Anterior cingulate cortex (tissue), 58 donors: ENCODE data around the gene CXCL12.

Source experiments
- DNase-seq, 58 donors: peaks; one replicate each; lab custom pipeline; 2025; lab: John Stamatoyannopoulos, UW

CXCL12 gene

GRCh38 chr10:44368637-44369036, 16.3 kb downstream of the CXCL12 start:
- DNase-seq: no peak

- DNase-seq: no peak
Measured at GRCh38 chr10:44366941-44367630, 17.8 kb downstream of the CXCL12 start.

- DNase-seq: no peak
Measured at GRCh38 chr10:44364566-44364965, 20.3 kb downstream of the CXCL12 start.

- DNase-seq: no peak
Measured at GRCh38 chr10:44363716-44364115, 21.2 kb downstream of the CXCL12 start.

- no peak for DNase-seq
Measured at GRCh38 chr10:44362866-44363711, 21.8 kb downstream of the CXCL12 start.

- no peak for DNase-seq
Measured at GRCh38 chr10:44361109-44361508, 23.8 kb downstream of the CXCL12 start.

- no peak for DNase-seq
Measured at GRCh38 chr10:44358080-44358771, 26.7 kb downstream of the CXCL12 start.

GRCh38 chr10:44357023-44357540, 27.8 kb downstream of the CXCL12 start:
- DNase-seq: no peak

GRCh38 chr10:44356139-44357022, 28.5 kb downstream of the CXCL12 start:
- DNase-seq: no peak

- no peak for DNase-seq
Measured at GRCh38 chr10:44355630-44356029, 29.3 kb downstream of the CXCL12 start.

- DNase-seq: no peak
Measured at GRCh38 chr10:44354771-44355170, 30.1 kb downstream of the CXCL12 start.

GRCh38 chr10:44353721-44354120, 31.2 kb downstream of the CXCL12 start:
- no peak for DNase-seq

- DNase-seq: no peak
Measured at GRCh38 chr10:44353128-44353390, 31.8 kb downstream of the CXCL12 start.

GRCh38 chr10:44352316-44353127, 32.4 kb downstream of the CXCL12 start:
- no peak for DNase-seq

- no peak for DNase-seq
Measured at GRCh38 chr10:44348496-44348895, 36.4 kb downstream of the CXCL12 start.

GRCh38 chr10:44347609-44348400, 37.1 kb downstream of the CXCL12 start:
- no peak for DNase-seq

GRCh38 chr10:44344727-44345126, 40.2 kb downstream of the CXCL12 start:
- DNase-seq: no peak

GRCh38 chr10:44343843-44344242, 41.1 kb downstream of the CXCL12 start:
- DNase-seq: peak in 1 of 58 donors; percentile 19

GRCh38 chr10:44341886-44342285, 43.0 kb downstream of the CXCL12 start:
- no peak for DNase-seq
